Heart left ventricle (tissue), 13 donors: ENCODE data around the gene DIP2C.

Source experiments
- POLR2A ChIP-seq, 2 donors: fragments of 450-650 bp; IDR thresholded peaks; one replicate each; pipeline ENCODE4 v1.6.1; 2017; ENCODE audit warnings: antibody characterized with exemption in 2 of 2, mild to moderate bottlenecking in 2 of 2, moderate library complexity in 2 of 2
- TF ChIP-seq, protein P1 (sequence below), 12 donors: fragments of 200-600 bp; sonication (generic) in 4 of 12; IDR thresholded peaks; one replicate each; pipeline versions ENCODE4 v1.5.0 to v1.8.0; 2018 to 2022; ENCODE audit warnings: antibody characterized with exemption in 12 of 12, mild to moderate bottlenecking in 5 of 12
- donor health status: ischemic (EF 13 %, LVEDD 7.1; RV severe dilation, severe dysfunction).
- donor health status: DM: no; HTN: yes; CAD: no.
- donor health status: DM: no; HTN: no; CAD: no.
- donor health status: ischemic (EF 25% LVEDD 6.9; RV normal size, moderate dysfunction).
- donor health status: ischemic (EF 25% LVEDD 5.7; RV mildly dilated, moderate dysfunction).
- donor health status: ischemic (EF 35%, LVEDD 5.7; RV mildly dilated, moderate dysfunction).
- donor health status: nonischemic (EF 11% LVEDD 7.7; RV severe dilation, severe dysfunction).
- donor health status: DM: yes; HTN: yes; CAD: no.
- donor health status: PGD.
- donor health status: ischemic (EF 29% LVEDD 5.4; RV normal size, mild dysfunction).
- donor health status: nonischemic (EF 23%, LVEDD 6.1; RV moderate dilation, normal function).

DNA sequence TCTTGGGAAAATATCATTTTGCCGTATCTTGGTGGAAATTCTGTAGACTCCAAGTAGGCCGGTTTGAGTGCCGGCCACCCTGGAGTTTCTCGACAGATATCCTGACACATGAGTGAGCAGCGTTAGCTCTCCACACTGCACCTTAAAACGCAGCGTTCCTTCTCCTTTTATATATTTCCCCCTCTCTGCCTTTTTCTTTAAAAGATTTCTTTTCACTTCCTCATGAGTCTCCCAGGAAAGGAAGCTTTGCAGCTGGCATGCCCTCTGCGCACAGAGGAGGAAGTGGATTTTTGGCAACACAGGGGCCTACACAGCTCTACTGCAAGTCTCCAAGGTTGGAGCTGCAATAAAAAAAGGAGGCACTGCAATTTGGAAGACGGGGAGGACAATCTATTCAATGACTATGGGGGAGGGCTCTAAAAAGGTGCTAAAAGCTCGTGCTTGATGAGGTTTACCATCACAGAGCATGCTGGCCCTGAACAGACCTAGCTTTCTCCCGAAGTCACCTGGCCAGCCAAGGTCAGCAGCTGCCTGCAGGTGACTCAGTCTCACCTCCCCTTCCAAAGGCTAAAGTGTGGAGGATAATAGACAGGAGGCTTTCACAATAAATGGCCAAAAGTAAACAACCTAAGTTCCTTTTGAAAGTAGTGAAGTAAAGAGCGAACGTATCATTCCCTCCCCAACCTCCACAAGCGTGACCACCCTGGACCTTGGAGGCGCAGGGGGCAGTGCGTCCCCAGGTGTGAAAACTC is 301.4 kb downstream of the DIP2C start:
- TF ChIP-seq, protein P1, sequence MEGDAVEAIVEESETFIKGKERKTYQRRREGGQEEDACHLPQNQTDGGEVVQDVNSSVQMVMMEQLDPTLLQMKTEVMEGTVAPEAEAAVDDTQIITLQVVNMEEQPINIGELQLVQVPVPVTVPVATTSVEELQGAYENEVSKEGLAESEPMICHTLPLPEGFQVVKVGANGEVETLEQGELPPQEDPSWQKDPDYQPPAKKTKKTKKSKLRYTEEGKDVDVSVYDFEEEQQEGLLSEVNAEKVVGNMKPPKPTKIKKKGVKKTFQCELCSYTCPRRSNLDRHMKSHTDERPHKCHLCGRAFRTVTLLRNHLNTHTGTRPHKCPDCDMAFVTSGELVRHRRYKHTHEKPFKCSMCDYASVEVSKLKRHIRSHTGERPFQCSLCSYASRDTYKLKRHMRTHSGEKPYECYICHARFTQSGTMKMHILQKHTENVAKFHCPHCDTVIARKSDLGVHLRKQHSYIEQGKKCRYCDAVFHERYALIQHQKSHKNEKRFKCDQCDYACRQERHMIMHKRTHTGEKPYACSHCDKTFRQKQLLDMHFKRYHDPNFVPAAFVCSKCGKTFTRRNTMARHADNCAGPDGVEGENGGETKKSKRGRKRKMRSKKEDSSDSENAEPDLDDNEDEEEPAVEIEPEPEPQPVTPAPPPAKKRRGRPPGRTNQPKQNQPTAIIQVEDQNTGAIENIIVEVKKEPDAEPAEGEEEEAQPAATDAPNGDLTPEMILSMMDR (IDR thresholded peaks at IDR 0.05) = no peak
- TF ChIP-seq POLR2A (IDR thresholded peaks at IDR 0.05) = no peak
